ENCODE measurements around the gene OR56B4. TPM values are rescaled to one million over a fixed set of nuclear protein-coding genes. Genes with fewer than 3 reads are reported as not detected.
"Not testable (repeated sequence)": the region's sequence is repeated elsewhere in the genome, so short reads cannot be mapped to it uniquely, and the experiment has no call there.

OR56B4 gene, protein sequence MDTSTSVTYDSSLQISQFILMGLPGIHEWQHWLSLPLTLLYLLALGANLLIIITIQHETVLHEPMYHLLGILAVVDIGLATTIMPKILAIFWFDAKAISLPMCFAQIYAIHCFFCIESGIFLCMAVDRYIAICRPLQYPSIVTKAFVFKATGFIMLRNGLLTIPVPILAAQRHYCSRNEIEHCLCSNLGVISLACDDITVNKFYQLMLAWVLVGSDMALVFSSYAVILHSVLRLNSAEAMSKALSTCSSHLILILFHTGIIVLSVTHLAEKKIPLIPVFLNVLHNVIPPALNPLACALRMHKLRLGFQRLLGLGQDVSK
- total RNA-seq: not detected in 2 replicates

DNA sequence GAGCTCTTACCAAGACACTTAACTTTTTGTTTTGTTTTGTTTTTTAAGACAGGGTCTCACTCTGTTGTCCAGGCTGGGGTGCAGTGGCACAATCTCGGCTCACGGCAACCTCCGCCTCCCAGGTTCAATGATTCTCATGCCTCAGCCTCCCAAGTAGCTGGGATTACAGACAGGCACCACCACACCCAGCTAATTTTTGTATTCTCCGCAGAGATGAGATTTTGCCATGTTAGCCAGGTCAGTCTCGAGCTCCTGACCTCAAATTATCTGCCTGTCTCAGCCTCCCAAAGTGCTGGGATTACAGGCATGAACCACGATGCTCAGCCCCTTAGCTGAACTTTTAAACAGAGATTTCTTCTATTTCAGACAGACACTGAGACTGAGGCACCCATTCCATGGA lies at the start of gene OR56B4:
TSS of gene OR56B4 (plus strand) at position 301 of the 400 bp plus-strand sequence. CDS start at position 396, 95 bp downstream.
- H3K27me3 ChIP-seq (ENCODE audit: control insufficient read depth, insufficient read depth, low read length); DNase-seq (ENCODE audit: low read depth); H3K36me3 ChIP-seq (ENCODE audit: control insufficient read depth, insufficient read depth, low read length); H3K4me3 ChIP-seq (ENCODE audit: low read depth, low read length): not testable (repeated sequence)

DNA sequence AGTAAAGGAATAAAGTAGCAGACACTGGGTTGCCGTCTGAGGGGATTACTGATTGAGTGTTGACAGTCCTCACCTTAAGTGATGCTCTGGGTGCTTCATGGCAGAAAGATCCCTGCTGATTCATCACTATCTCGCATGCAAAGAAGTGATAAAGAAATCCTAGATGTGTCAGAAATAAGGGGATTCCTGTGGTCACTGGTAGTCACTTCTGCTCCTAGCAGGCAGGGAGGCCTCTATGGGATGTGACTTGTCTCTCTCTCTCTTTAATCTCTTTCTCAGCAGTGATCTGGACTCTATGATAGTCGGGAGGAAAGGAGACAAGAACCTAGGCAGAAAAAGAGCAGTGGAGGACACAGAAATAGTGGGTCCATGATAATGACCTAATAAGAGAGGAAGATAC lies 46.0 kb upstream of the OR56B4 start:
- no peak overlapping the region for H3K4me3 ChIP-seq (ENCODE audit: low read depth, low read length)

GRCh38 chr11:6062691-6063358 lies 44.7 kb upstream of the OR56B4 start:
- no peak for TF ChIP-seq CTCF (IDR thresholded peaks at IDR 0.05; ENCODE audit: insufficient read depth, low read length, poor library complexity, severe bottlenecking)
- no peak for DNase-seq (ENCODE audit: low read depth)
- Histone ChIP-seq H3K27me3 (ENCODE audit: control insufficient read depth, insufficient read depth, low read length) (no peaks in the 10 kb centered on the region), H3K4me3 (ENCODE audit: low read depth, low read length) (no peak overlapping the region), H3K36me3 (ENCODE audit: control insufficient read depth, insufficient read depth, low read length) (no peaks in the 10 kb centered on the region)

More for the DNA sequence above, 46.0 kb upstream of the OR56B4 start:
- Histone ChIP-seq H3K36me3 (ENCODE audit: control insufficient read depth, insufficient read depth, low read length) (no peaks in the 10 kb centered on the region), H3K27me3 (ENCODE audit: control insufficient read depth, insufficient read depth, low read length) (no peaks in the 10 kb centered on the region)
- no peak for TF ChIP-seq CTCF (IDR thresholded peaks at IDR 0.05; ENCODE audit: insufficient read depth, low read length, poor library complexity, severe bottlenecking)
- DNase-seq (ENCODE audit: low read depth): no peak

DNA sequence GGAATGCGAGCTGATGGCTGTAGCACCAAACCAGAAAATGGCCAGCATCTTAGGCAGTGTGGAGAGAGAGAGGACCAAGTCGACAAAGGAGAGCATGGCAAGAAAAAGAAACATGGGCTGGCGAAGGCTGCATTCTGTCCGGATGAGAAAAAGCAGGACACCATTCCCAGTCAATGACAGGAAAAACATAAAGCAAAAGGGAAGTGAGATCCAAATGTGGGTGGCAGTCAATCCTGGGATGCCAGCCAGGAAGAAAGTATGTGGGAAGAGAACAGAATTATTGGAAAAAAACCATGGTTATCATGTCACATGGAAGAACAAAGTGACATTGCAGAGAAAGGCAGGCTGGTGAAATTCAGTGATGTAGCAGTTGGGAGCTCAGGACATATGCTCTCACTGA lies 40.0 kb upstream of the OR56B4 start:
- TF ChIP-seq CTCF (IDR thresholded peaks at IDR 0.05; ENCODE audit: insufficient read depth, low read length, poor library complexity, severe bottlenecking): no peak
- no peaks in the 10 kb centered on the region for H3K36me3 ChIP-seq (ENCODE audit: control insufficient read depth, insufficient read depth, low read length)
- no peak for DNase-seq (ENCODE audit: low read depth)
- no peak overlapping the region for H3K4me3 ChIP-seq (ENCODE audit: low read depth, low read length)
- H3K27me3 ChIP-seq (ENCODE audit: control insufficient read depth, insufficient read depth, low read length): no peaks in the 10 kb centered on the region

DNA sequence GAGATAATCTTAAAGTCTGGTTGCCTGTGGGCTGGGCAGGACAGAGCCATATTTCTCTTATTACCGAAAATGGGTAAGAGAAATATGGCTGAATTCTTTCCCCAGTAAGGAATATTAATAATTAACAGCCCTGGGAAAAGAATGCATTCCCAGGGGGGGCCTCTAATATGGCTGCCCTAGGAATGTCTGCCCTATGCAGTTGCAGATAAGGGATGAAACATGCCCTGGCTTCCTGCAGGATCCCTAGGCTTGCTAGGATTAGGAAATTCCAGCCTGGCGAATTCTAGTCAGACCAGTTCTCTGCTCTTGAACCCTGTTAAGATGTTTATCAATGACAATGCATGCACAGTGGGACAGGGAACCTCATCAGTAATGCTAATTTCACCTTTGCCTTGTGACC lies 31.0 kb upstream of the OR56B4 start:
- H3K27me3 ChIP-seq (ENCODE audit: control insufficient read depth, insufficient read depth, low read length); DNase-seq (ENCODE audit: low read depth); H3K4me3 ChIP-seq (ENCODE audit: low read depth, low read length); H3K36me3 ChIP-seq (ENCODE audit: control insufficient read depth, insufficient read depth, low read length): not testable (repeated sequence)

DNA sequence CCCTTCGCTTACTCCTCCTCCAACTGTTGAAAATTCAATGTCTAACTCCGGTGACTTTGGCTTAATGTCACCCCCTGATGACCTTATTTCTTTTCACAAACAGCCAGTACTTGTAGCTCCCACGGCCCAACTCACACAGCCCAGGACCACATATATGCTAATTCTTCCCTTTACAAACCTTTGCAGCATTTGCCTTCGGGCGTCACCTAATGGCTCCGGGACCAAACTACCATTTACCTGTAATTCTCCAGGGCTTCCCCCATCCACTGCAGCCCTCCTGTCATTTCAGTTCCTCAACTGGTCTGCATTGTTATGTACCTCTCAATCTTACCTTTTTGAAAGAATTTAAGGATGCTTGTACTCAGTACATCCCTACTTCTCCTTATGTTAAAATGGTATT lies 29.8 kb upstream of the OR56B4 start:
- no peak for DNase-seq (ENCODE audit: low read depth)
- Histone ChIP-seq H3K27me3 (ENCODE audit: control insufficient read depth, insufficient read depth, low read length) (no peaks in the 10 kb centered on the region), H3K4me3 (ENCODE audit: low read depth, low read length) (no peak overlapping the region), H3K36me3 (ENCODE audit: control insufficient read depth, insufficient read depth, low read length) (no peaks in the 10 kb centered on the region)
- no peak for TF ChIP-seq CTCF (IDR thresholded peaks at IDR 0.05; ENCODE audit: insufficient read depth, low read length, poor library complexity, severe bottlenecking)

DNA sequence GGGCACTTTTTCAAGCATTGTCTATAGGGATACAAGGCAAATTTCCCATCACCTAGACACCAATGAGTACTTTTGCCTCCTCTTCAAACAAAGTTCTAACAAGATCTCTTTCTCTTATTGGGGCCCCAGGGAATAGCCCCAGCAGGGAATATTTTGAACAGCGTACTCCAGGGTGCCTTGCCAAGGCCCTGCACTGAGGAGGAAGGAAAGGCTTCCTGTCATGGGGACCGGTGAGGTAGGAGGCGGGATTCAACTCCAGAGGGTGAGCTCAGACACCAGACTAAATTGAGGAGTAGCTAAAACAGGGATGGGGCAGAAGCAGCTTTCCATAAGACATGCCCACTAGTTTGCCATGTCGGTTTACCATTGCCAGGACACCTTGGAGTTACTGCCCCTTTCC lies 28.0 kb upstream of the OR56B4 start:
- TF ChIP-seq CTCF (IDR thresholded peaks at IDR 0.05; ENCODE audit: insufficient read depth, low read length, poor library complexity, severe bottlenecking): no peak
- Histone ChIP-seq H3K4me3 (ENCODE audit: low read depth, low read length) (no peak overlapping the region), H3K36me3 (ENCODE audit: control insufficient read depth, insufficient read depth, low read length) (no peaks in the 10 kb centered on the region), H3K27me3 (ENCODE audit: control insufficient read depth, insufficient read depth, low read length) (no peaks in the 10 kb centered on the region)
- no peak for DNase-seq (ENCODE audit: low read depth)

Measured in kidney epithelial cell (primary cell).